Ascending aorta (tissue), 2 donors: Measurements from ENCODE around the gene HPD. TPM values are rescaled to one million over a fixed set of nuclear protein-coding genes. Genes with fewer than 3 reads are reported as not detected.

Experiments used
- DNase-seq, 2 donors: peaks; one replicate each; pipeline ENCODE4 v3.0.0-alpha.2; 2019; ENCODE audit warnings: low spot score in 2 of 2
- H3K27ac ChIP-seq, 2 donors: fragments of 200-600 bp; sonication (generic); one replicate each; pipeline ENCODE4 v1.5.1; 2016 to 2017; ENCODE audit warnings: mild to moderate bottlenecking in 1 of 2
- H3K27me3 ChIP-seq: fragments of 200-600 bp; sonication (generic); one replicate; pipeline ENCODE4 v1.5.1; 2017
- H3K36me3 ChIP-seq, 2 donors: fragments of 200-600 bp; sonication (generic); one replicate each; pipeline ENCODE4 v1.5.1; 2016
- H3K4me1 ChIP-seq, 2 donors: fragments of 200-600 bp; sonication (generic); one replicate each; pipeline ENCODE4 v1.5.1; 2016 to 2017; ENCODE audit warnings: mild to moderate bottlenecking in 1 of 2
- H3K4me3 ChIP-seq, 2 donors: fragments of 200-600 bp; sonication (generic); one replicate each; pipeline ENCODE4 v1.5.1; 2016 to 2017; ENCODE audit warnings: mild to moderate bottlenecking in 1 of 2
- H3K9me3 ChIP-seq, 2 donors: fragments of 200-600 bp; sonication (generic); one replicate each; pipeline ENCODE4 v1.5.1; 2016
- CTCF ChIP-seq, 3 experiments: fragments of 200-600 bp in 2 of 3; fragments of 450-650 bp in 1 of 3; sonication (generic) in 2 of 3; IDR thresholded peaks; one replicate each; pipeline ENCODE4 v1.5.1; 2016 to 2019; ENCODE audit warnings: antibody characterized with exemption in 3 of 3, mild to moderate bottlenecking in 1 of 3, moderate library complexity in 1 of 3
- intact Hi-C: fragments of 100-400 bp; cut with DNase I; formaldehyde crosslinking; loops from one replicate; pipeline ENCODE4 v1.15.1; 2023
- total RNA-seq: library from RNA; depleted of rRNA; stranded (reverse); fragments of >200 nt; gene quantifications from one replicate; pipeline ENCODE4 v1.1.0, GENCODE V29; 2016

The HPD gene
- total RNA-seq, 1 donor from 2014 or later: 0.96 TPM

DNA sequence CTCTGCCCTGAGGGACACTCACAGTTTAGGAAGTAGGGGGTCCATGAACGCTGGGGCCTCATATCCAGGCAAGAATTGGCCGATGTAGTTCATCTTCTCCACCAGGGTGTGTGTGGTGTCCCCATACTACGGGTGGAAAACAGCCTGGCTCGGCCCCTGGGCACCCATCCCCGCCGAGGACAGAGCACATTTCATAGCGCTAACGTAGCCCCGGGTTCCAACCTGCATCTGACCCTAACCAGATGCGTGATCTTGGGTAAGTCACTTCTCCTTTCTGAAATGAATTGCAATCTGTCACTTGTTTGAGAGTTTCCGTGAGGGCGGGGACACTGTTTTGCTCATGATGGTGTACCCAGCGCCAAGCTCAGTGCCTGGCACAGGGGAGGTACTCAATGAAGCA, 9.0 kb downstream of the HPD start:
- no peak for DNase-seq
- no peak overlapping the region for H3K27ac ChIP-seq
- no peak overlapping the region for H3K4me3 ChIP-seq
- no peaks in the 10 kb centered on the region for H3K9me3 ChIP-seq
- no peaks in the 10 kb centered on the region for H3K27me3 ChIP-seq
- H3K4me1 ChIP-seq: no peaks in the 10 kb centered on the region
- no peak for TF ChIP-seq CTCF (IDR thresholded peaks at IDR 0.05)
- intact Hi-C loops: no loop called here
- no peaks in the 10 kb centered on the region for H3K36me3 ChIP-seq

GRCh38 chr12:121849211-121849610, 9.4 kb downstream of the HPD start:
- no peak for DNase-seq
- no peaks in the 10 kb centered on the region for H3K36me3 ChIP-seq
- no peaks in the 10 kb centered on the region for H3K9me3 ChIP-seq
- H3K4me3 ChIP-seq: no peak overlapping the region
- intact Hi-C loops: no loop called here
- TF ChIP-seq CTCF (IDR thresholded peaks at IDR 0.05): no peak
- no peaks in the 10 kb centered on the region for H3K27me3 ChIP-seq
- H3K27ac ChIP-seq: no peak overlapping the region
- H3K4me1 ChIP-seq: no peaks in the 10 kb centered on the region

DNA sequence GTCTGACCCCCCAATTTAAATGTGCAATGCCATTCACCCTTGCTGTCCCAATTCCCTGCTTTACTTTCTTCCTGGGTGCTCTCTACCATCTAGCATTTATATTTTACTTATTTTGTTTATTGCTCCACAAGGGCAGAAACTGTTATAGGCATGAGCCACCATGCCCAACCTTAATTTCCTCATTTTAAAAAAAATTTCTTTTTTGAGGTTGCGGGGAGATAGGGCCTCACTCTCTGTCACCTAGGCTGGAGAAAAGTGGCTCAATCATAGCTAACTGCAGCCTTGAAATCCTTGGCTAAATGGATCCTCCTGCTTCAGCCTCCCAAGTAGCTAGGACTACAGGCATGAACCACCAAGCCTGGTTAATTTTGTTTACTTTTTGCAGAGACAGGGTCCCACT, 13.0 kb downstream of the HPD start:
- no peak overlapping the region for H3K4me3 ChIP-seq
- DNase-seq: no peak
- no peaks in the 10 kb centered on the region for H3K27me3 ChIP-seq
- TF ChIP-seq CTCF (IDR thresholded peaks at IDR 0.05): no peak
- H3K9me3 ChIP-seq: no peaks in the 10 kb centered on the region
- no peaks in the 10 kb centered on the region for H3K36me3 ChIP-seq
- intact Hi-C loops: no loop called here
- H3K27ac ChIP-seq: no peak overlapping the region
- no peaks in the 10 kb centered on the region for H3K4me1 ChIP-seq

DNA sequence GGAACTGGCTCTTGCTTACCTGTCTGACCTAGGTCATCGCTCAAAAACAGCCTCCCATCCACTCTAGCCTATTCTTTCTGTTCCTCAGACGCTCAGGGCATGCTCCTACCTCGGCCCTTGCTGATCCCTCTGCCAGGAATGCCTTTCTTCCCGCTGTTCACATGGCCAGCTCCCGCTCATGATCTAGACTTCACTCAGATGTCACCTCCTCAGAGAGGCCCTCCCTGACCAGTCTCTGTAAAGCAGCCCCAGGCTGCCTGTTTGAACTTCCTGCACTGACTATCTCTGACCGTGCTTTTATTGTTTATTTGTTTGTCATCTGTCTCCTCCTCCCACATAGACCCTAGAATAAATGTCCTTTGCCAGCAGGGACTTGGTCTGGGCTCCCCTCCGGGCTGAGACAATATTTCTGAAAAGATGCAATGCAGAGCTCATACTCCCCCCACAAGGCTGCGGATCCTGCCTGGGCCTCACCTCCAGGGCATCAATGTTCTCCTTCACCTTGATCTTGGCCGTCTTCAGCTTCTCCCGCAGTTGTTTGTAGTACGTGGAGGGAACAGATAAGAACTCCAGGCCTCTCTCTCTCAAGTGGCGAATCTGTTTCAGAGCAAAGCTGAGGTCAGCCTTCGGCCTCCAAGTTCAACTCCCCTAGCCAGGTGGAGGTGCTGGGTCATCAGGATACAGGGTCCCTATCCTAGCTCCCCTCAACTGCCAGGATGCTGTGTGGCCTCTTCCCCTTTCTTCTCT, 15.2 kb downstream of the HPD start:
- H3K4me3 ChIP-seq: no peak overlapping the region
- H3K4me1 ChIP-seq: peaks cover 0 to 11% of the 10 kb centered on the region in 2 donors
- H3K9me3 ChIP-seq: no peaks in the 10 kb centered on the region
- H3K27me3 ChIP-seq: no peaks in the 10 kb centered on the region
- intact Hi-C loops: no loop called here
- H3K27ac ChIP-seq: no peak overlapping the region
- no peaks in the 10 kb centered on the region for H3K36me3 ChIP-seq
- TF ChIP-seq CTCF (IDR thresholded peaks at IDR 0.05): no peak
- DNase-seq: no peak

GRCh38 chr12:121839993-121840761, 18.5 kb downstream of the HPD start:
- TF ChIP-seq CTCF (IDR thresholded peaks at IDR 0.05): no peak
- DNase-seq: no peak
- H3K4me3 ChIP-seq: peak overlapping the region; percentile 63 to 87
- peak overlapping the region; percentile 22 to 70 for H3K27ac ChIP-seq
- no peaks in the 10 kb centered on the region for H3K27me3 ChIP-seq
- intact Hi-C loops: loop anchor here (1.0 kb wide), 2 partner anchors 18 to 48 kb away; partner anchors contain the start of genes HPD and PSMD9
- H3K9me3 ChIP-seq: no peaks in the 10 kb centered on the region
- H3K36me3 ChIP-seq: no peaks in the 10 kb centered on the region
- peaks cover 0 to 11% of the 10 kb centered on the region in 2 donors for H3K4me1 ChIP-seq
